Measurements from ENCODE around the gene SLC24A3.

DNA sequence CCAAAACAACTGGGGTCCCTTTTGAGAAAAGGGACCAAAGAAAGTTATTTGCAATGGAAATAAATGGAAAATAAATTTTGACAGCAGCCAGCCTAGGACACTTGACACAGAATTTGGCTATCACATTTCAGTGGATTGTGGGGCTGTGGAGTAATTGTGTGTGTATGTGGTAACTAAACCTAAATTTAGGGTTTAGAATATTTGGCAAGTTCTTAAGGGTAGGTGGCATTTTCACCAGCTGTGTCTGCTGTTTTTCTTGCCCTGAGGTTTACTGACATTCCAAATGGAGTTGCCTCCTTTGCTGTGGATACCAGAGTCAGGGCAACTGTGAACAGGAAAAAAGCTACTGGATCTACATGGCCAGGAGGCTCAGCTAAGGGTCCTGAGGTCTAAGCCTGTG lies 270.9 kb downstream of the SLC24A3 start:
- TF ChIP-seq POLR2A (IDR thresholded peaks at IDR 0.05; ENCODE audit: extremely low read depth, insufficient read length) (no peak), MYC (IDR thresholded peaks at IDR 0.05; ENCODE audit: low read depth, low read length) (no peak), MAX (IDR thresholded peaks at IDR 0.05; ENCODE audit: low read depth, low read length) (no peak)
- TF ChIP-seq, protein P1, sequence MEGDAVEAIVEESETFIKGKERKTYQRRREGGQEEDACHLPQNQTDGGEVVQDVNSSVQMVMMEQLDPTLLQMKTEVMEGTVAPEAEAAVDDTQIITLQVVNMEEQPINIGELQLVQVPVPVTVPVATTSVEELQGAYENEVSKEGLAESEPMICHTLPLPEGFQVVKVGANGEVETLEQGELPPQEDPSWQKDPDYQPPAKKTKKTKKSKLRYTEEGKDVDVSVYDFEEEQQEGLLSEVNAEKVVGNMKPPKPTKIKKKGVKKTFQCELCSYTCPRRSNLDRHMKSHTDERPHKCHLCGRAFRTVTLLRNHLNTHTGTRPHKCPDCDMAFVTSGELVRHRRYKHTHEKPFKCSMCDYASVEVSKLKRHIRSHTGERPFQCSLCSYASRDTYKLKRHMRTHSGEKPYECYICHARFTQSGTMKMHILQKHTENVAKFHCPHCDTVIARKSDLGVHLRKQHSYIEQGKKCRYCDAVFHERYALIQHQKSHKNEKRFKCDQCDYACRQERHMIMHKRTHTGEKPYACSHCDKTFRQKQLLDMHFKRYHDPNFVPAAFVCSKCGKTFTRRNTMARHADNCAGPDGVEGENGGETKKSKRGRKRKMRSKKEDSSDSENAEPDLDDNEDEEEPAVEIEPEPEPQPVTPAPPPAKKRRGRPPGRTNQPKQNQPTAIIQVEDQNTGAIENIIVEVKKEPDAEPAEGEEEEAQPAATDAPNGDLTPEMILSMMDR (IDR thresholded peaks at IDR 0.05; ENCODE audit: low read depth, low read length), result no peak

Data from NB4 (cell line).